Erythroblast (primary cell): ENCODE data around the gene COPS4.
"Not testable (repeated sequence)": the region's sequence is repeated elsewhere in the genome, so short reads cannot be mapped to it uniquely, and the experiment has no call there.

Source experiments
- DNase-seq, 2 experiments: peaks; one replicate each; lab custom pipeline; 2025; lab: John Stamatoyannopoulos, UW
- GATA1 ChIP-seq: IDR thresholded peaks from 2 replicates; pipeline ENCODE4 v1.6.1; 2011; ENCODE audit warnings: low read depth, mild to moderate bottlenecking, control low read depth, low read length, moderate library complexity
- POLR2A ChIP-seq: IDR thresholded peaks from 2 replicates; pipeline ENCODE4 v1.6.1; 2011; ENCODE audit warnings: mild to moderate bottlenecking, low read length

COPS4 gene

DNA sequence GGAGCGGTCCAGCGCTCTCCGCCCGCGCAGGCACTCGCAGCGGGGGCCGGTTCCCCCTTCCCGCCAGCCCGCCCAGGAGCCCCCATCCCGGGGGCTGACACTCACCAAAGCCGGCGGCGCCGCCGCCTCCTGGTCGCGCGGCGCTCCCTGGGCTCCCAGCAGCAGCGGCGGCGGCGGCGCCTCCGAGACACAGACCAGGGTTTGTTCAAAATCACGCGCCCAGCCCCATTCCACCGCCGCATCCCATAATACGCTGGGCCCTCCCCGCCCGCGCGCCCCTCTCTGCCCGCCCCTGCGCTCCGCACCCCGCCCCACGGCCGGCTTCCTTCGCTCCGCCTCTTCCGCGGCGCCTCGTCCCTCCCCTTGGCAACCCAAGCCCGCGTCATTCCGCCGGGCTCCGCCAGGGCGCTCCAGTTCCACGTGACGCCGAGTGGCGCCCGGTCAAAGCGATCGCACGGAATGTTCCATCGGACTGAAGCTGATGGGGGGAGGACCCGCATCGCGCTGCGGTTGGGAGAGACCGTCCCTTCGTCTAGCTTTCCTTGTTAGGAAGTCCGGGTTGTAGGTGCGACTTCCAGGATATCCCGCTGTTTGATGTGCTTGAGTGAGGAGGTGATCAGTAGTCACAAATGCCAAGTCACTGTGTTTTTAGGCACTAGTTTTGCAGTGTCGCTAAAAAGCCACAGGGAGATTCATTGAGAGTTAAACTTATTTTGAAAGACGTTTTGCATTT lies 22.1 kb upstream of the COPS4 start:
- DNase-seq: peak; percentile 98 to 99
- TF ChIP-seq POLR2A (peak; percentile 80), GATA1 (no peak)

DNA sequence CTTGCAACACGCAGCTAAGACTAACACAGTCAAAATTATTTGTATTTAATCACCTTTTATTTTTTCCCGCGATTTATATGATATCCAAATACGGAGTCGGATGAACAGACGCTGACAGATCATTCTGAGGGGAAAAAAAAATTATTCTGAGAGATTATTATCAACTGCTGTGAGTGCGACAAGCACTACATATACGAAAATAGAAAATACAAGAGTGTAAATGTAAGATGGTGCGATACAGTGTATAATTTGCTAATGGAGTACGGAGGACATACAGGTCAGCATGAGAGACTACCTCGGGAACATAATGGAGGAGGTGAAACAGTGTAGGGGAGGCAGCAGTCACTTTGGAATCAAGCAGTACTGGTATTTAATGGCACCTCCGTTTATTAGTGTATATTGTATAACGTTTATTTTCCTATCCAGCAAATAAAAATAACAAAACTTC lies 21.5 kb upstream of the COPS4 start:
- TF ChIP-seq POLR2A: peak; percentile 25
- TF ChIP-seq GATA1: no peak
- no peak for DNase-seq

- peak; percentile 35 to 54 for DNase-seq
- TF ChIP-seq POLR2A (no peak), GATA1 (no peak)
These were observed 21.1 kb upstream of the COPS4 start for GRCh38 chr4:83013902-83014301.

GRCh38 chr4:83019794-83020494 lies 15.0 kb upstream of the COPS4 start:
- DNase-seq: no peak
- TF ChIP-seq GATA1 (no peak), POLR2A (no peak)

DNA sequence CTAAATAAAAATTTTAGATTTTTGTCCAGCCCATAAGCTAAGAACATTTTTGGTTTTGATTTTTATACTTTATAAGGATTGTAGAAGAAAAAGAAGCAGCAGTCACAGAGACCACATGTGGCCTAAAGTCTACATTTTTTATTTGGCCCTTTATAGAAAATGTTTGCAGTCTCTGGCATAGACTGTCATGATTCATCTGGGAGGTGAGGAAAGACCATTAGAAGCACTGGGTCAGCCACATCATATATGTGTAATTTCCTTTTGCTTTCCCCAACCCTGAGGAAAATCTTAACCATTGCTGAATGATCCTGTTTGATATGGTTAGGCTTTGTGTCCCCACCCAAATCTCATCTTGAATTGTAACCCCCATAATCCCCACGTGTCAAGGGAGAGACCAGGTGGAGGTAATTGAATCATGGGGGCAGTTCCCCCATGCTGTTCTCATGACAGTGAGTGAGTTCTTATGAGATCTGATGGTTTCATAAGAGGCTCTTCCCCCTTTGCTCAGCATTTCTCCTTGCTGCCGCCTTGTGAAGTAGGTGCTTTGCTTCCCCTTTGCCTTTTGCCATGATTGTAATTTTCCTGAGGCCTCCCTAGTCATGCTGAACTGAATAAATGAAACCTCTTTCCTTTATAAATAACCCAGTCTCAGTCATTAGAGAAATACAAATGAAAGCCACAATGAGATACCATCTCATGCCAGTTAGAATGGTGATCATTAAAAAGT lies 12.1 kb upstream of the COPS4 start:
- no peak for TF ChIP-seq POLR2A
- no peak for DNase-seq

DNA sequence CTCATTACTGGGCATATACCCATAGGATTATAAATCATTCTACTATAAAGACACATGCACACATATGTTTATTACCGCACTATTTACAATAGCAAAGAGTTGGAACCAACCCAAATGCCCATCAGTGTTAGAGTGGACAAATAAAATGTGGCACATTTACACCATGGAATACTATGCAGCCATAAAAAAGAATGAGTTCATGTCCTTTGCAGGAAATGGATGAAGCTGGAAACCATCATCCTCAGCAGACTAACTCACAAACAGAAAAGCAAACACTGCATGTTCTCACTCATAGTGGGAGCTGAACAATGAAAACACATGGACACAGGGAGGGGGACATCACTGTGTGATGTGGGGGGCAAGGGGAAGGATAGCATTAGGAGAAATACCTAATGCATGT lies 11.4 kb upstream of the COPS4 start:
- not testable (repeated sequence) for DNase-seq

GRCh38 chr4:83024233-83024632 lies 10.8 kb upstream of the COPS4 start:
- TF ChIP-seq GATA1: no peak
- TF ChIP-seq POLR2A: no peak
- DNase-seq: no peak

DNA sequence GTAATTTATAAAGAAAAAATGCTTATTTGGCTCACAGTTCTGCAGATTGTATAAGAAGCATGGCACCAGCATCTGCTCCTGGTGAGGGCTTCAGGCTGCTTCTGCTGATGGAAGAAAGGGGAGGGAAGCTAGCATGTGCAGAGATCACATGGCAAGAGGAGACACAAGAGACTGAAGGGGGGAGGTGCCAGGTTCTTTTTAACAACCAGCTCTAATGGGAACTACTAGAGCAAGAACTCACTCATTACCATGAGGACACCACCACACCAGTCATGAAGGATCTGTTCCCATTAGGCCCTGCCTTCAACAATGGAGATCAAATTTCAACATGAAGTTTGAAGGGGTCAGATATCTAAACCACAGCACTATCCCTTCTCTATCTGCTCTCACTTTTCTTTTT lies 9.4 kb upstream of the COPS4 start:
- TF ChIP-seq GATA1 (no peak), POLR2A (no peak)

DNA sequence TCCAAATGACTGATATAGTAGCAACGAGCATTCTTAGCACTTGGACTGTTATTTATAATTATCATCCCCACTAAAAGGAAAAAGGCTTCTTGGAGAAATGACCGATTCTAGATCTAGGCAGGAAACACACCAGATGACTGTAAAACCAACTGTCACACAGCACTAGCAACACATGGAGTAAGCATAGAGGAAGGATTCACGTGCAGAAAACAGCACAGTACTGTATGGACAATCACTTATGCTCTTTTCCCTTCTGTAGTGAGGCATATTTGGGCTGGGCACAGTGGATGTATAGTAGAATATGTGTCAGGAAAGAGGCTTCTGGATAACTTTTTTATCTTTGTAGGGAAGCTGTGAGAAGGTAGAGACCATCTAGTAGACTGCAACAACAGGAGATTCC lies 6.0 kb upstream of the COPS4 start:
- DNase-seq: no peak
- TF ChIP-seq GATA1 (no peak), POLR2A (no peak)

More for the DNA sequence above, 9.4 kb upstream of the COPS4 start:
- no peak for DNase-seq

DNA sequence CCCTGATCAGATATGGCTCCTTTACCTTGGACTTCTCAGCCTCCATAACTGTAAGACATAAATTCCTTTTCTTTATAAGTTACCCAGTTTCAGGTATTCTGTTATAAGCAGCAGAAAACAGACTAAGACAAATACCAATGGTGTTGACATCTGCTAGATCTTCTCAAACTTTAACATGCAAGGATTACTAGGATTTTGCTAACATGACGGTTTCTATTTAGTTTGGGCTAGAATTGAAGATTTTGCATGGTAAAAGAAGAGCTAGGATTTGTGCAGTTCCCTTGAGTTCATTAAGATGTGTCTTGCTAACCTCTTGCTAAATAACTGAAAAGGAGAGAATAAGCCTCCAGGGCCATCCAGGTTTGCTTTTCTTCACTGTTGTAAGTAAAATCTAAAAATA lies 5.3 kb upstream of the COPS4 start:
- no peak for DNase-seq
- TF ChIP-seq POLR2A (no peak), GATA1 (no peak)

DNA sequence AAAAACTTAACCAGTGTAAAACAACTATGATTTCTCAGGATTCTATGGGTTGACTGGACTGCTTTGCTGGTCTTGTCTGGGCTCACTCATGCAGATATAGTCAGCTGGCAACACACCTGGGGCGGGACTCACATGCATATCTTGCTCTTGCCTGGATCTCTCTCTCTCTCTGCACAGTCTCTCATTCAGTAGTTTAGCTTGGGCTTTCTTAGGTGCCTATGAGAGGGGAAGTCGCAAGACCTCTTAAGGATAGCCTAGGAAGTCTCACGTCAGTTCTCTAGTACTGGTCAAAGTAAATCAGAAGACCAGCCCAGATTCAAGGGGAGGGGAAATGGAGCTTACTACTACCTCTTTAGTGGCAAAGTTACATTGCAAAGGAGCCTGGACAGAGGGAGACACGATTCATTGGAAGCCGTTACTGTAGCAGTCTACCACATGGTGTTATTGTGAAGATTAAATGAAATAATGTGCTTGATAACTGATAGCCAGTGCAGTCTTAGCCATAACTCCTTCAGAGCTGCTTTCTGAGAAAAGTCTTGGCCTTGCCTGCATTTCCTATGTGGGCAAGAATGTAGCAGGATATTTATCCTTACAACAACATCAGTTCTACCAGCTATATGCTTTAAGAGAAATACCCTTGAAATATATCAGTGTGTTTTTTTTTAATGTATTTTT lies 2.1 kb downstream of the COPS4 start:
- DNase-seq: peak; percentile 57 to 62
- no peak for TF ChIP-seq POLR2A
- TF ChIP-seq GATA1: no peak

GRCh38 chr4:83040269-83040668 lies 5.3 kb downstream of the COPS4 start:
- no peak for DNase-seq
- TF ChIP-seq POLR2A: no peak
- TF ChIP-seq GATA1: no peak

DNA sequence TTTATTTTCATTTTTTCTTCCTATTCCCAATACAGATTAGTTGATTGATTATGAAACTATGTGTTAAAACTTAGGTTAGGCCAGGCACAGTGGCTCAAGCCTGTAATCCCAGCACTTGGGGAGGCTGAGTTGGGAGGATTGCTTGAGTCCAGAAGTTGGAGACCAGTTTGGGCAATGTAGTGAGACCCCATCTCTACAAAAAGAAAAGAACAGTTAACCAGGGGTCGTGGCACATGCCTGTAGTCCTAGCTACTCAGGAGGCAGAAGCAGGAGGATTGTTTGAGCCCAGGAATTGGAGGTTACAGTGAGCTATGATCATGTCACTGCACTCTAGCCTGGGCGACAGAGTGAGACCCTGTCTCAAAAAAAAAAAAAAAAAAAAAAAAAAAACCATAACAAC lies 8.2 kb downstream of the COPS4 start:
- DNase-seq: not testable (repeated sequence)
